Thyroid gland (tissue), 4 donors: Measurements from ENCODE around the gene NNMT.

ENCODE experiments used
- CTCF ChIP-seq, 6 experiments: fragments of 200-600 bp in 3 of 6; fragments of 450-650 bp in 3 of 6; sonication (generic) in 3 of 6; IDR thresholded peaks; one replicate each; pipeline ENCODE4 v1.5.1; 2016 to 2019; ENCODE audit warnings: antibody characterized with exemption in 6 of 6, mild to moderate bottlenecking in 2 of 6, inconsistent platforms in 1 of 6, moderate library complexity in 1 of 6
- POLR2A ChIP-seq, 2 donors: fragments of 450-650 bp; IDR thresholded peaks; one replicate each; pipeline ENCODE4 v1.6.1; 2017; ENCODE audit warnings: antibody characterized with exemption in 2 of 2, mild to moderate bottlenecking in 2 of 2, moderate library complexity in 1 of 2

- TF ChIP-seq CTCF (IDR thresholded peaks at IDR 0.05) = no peak
- no peak for TF ChIP-seq POLR2A (IDR thresholded peaks at IDR 0.05)
Observed at GRCh38 chr11:114255289-114255688, 40.9 kb upstream of the NNMT start.
